HG03460 (cell line): ENCODE results near the gene CABLES2.
"Not testable (repeated sequence)": the region's sequence is repeated elsewhere in the genome, so short reads cannot be mapped to it uniquely, and the experiment has no call there.

Experiments used
- ATAC-seq: cut with Tn5 transposase; IDR thresholded peaks from one replicate; pipeline ENCODE4 v1.9.1; 2021; ENCODE audit not compliant: unreplicated experiment

Gene CABLES2

GRCh38 chr20:62436692-62437091, 29.6 kb upstream of the CABLES2 start:
- ATAC-seq, result no peak

GRCh38 chr20:62433658-62434497, 26.8 kb upstream of the CABLES2 start:
- ATAC-seq, result no peak

DNA sequence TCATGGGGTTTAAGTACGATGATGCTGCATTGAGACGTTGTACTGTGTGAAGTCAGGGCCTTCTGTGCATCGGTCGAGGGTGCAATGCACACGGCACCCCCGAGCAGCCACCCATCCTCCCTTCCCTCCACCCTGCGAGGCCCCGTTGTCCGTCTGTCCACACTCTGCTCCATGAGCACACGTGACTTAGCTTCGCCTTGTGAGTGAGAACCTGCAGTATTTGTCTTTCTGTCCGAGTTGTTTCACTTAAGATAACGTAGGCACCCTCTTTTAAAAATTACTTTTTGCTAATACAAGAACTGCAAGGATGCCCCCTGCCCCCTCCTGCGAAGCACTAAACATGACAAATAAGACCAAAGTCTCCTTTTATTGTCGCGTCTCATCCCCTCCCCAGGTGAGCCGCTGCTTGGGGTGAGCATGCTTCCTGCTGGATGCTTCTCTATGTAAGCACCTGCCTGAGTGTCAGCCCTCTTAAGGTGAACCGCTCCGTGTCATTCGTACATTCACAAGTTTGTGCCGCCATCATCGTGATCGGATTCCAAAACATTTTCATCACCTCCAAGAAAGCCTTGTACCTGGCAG, 23.9 kb upstream of the CABLES2 start:
- ATAC-seq, result no peak

GRCh38 chr20:62430311-62430853, 23.3 kb upstream of the CABLES2 start:
- no peak for ATAC-seq

DNA sequence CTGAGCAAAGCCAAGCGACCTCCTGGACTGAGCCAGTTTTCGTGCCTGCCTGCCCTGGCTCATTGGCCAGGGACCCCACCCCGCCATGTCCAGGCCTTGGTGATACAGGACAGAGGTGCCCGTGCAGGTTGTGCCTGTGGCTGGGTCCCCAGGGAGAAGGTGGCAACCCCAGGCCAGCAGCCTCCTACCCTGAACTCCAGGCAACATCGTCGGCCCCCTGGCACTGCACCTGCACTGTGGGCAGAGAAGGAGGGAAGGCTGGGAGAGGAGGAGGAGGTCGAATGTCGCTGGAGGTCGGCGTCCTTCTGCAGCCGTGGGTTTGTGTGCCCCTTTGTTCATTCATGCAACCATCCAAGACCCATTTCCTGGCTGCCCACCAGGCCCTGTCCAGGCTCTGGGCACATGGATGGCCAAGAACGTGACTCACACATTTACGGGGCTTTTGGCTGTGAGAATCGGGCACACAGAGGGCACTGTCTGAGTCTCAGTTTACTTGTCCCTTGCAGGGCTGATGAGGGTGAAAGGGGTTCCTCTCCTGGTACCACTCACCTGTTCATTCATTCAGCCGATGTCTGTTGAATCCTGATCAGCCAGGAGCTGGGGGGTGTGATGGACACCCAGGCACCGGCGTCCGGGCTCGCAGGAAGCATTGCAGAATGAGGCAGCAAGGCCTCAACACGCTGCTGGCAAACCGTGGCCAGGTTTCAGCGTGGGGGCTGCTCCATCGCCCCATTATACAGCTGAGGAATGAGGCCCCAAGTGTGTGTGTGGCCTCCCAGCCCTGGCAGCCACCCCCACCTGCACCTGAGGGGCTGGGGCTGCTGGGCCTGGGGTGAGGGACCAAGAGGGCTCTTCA, 22.6 kb upstream of the CABLES2 start:
- no peak for ATAC-seq

- ATAC-seq, result no peak
Observed at GRCh38 chr20:62428396-62429295, 21.6 kb upstream of the CABLES2 start.

- ATAC-seq, result no peak
Observed at GRCh38 chr20:62428002-62428372, 20.9 kb upstream of the CABLES2 start.

- ATAC-seq, result no peak
Observed at GRCh38 chr20:62427172-62428001, 20.3 kb upstream of the CABLES2 start, which contains the start of gene RBBP8NL. TSS of gene RBBP8NL (minus strand) at chr20:62427539. CDS start at chr20:62419647, 7,892 bp downstream.

- no peak for ATAC-seq
Observed at GRCh38 chr20:62426699-62427131, 19.6 kb upstream of the CABLES2 start.

DNA sequence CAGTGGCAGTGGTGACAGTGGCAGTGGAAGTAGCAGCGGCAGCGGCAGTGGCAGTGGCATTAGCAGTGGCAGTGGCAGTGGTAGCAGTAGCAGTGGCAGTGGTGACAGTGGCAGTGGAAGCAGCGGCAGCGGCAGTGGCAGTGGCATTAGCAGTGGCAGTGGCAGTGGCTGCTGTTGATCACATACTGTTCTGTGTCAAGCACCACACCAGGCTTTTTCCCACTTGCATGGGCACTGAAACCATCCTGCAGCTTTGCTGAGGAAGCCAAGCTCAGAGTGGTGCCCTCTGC, 18.9 kb upstream of the CABLES2 start:
- ATAC-seq, result not testable (repeated sequence)

DNA sequence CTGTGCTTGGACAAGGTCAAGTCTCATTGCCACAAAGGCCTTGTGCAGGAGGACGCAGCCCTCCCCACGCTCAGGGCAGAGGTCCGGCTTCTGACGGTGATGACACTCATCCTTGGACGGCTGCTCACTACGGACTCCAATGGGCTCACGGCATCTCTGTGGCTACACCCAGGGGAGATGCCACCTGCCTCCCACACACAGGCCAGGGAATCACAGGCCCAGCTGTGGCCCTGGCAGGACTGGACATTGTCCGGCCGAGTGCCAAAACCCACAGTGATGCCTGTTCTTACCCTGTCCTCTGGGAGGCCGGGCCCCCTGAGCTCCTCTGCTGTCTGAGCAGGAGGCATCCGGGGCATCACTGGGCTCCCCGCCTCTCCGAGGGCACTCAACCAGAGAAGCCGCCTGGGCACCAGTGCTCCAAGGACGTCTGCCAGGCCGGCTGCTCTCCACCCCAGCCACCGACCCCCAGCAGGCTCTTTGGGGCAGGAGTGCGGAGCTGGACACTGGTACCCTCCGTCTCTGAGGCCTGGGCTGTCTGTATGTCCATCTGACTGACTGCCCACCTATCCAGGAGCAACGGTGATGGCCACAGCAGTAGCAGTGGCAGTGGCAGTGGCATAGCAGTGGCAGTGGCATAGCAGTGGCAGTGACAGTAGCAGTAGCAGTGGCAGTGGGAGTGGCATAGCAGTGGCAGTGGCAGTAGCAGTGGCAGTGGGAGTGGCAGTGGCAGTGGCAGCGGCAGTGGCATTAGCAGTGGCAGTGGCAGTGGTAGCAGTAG, 18.4 kb upstream of the CABLES2 start:
- no peak for ATAC-seq

DNA sequence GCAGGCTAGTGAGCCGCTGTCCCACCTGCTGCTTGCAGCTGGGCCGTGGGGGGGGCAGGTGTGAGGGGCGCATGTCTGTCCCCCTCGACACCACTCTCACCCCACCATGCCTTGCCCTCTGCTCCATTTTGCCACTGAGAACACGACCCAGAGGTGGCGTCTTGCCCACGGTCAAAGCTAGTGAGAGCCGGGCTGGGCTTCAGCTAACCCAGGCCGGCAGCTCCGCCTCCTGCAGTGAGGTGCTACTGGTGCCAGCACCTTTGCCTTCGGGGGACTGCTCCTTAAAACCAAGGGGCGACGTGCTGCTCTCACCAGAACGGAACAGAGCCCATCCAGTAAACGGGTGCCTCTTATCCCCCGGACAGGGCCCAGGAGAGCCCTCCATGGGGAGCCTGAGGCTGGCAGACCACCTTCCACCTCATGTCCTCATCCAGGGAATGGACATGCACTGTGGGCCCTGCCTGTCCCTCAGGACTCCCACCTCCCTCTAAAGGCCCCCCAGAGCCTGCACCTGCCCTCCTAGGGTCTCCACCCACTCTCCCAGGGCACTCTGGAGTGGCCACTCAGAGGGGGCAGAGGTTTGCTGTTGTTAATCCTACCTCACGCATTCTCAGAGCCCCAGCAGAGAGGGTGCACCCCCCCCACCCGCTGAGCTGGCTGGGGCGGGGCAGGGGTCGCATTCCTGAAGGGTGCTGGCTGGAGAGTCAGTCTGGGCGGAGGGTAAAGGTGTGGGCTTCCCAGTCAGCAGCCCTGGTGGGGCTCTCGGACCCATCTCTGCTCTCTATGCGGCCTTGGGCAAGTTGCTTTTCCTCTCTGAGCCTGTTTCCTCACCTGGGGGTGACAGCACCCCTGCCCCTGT, 17.4 kb upstream of the CABLES2 start:
- ATAC-seq, result no peak

- no peak for ATAC-seq
Observed at GRCh38 chr20:62423326-62423706, 16.2 kb upstream of the CABLES2 start.

GRCh38 chr20:62422636-62423325, 15.7 kb upstream of the CABLES2 start:
- ATAC-seq, result no peak

- ATAC-seq, result no peak
Observed at GRCh38 chr20:62421716-62421990, 14.6 kb upstream of the CABLES2 start.

DNA sequence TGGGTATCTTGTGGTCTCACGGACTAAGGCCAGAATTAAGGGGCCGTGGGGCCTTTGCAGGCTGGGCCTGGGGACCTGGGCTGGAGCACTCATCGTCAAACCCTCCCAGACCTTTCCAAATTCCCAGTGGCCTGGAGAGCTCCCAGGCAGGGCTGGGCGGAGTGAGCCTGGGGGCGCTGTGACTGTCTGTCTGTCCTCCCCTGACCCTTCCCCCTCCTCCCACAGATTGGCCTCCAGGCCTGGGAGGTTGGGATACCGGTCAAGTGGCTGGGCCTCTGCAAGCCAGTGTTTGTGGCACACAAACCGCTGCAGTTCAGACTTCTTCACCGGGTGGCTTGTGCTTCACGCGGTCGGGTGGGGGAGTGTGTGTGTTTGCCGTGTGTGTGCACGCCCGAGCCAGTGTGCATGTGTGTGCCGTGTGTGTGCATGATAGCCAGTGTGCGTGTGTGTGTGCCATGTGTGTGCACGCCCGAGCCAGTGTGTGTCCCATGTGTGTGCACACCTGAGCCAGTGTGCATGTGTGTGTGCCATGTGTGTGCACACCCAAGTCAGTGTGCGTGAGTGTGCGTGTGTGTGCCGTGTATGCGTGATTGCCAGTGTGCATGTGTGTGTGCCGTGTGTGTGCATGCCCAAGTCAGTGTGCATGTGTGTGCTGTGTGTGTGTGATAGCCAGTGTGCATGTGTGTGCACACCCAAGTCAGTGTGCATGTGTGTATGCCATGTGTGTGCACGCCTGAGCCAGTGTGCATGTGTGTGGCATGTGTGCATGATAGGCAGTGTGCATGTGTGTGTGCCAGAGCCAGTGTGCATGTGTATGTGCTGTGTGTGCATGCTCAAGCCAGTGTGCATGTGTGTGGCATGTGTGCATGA, 14.0 kb upstream of the CABLES2 start:
- no peak for ATAC-seq

DNA sequence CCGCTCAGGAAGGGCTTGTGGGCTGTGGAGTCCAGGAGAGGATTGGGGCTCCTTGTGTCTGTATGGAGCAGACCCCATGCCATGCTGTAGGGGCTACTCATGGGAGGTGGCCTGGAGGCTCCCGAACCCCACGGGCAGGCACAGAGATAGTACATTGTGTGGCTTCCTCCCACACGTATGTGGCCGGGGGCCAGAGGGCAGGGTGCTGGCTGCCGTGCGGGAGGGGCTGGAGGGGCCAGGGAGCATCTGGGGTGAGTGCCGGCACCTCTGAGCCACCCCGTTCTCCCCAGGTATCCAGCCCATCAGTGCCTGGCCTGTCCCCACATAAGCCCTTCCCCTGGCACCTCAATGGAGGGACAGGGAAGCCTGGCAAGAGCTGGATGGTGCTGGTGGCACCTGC, 12.7 kb upstream of the CABLES2 start:
- ATAC-seq, result no peak
